Activated gamma-delta T cell treated with Interleukin-2 at 50 U/mL for 16 hours (primary cell): ENCODE data around the gene GRK1.

Experiments used
- DNase-seq: peaks from one replicate; pipeline ENCODE4 v3.0.0-alpha.2; 2020

GRK1 gene

GRCh38 chr13:113731192-113732175, 64.5 kb downstream of the GRK1 start:
- no peak for DNase-seq

GRCh38 chr13:113732176-113732960, 65.3 kb downstream of the GRK1 start:
- no peak for DNase-seq

GRCh38 chr13:113732961-113733950, 66.2 kb downstream of the GRK1 start:
- DNase-seq = no peak

- no peak for DNase-seq
Measured at GRCh38 chr13:113734099-113734825, 67.2 kb downstream of the GRK1 start.

GRCh38 chr13:113734826-113735125, 67.8 kb downstream of the GRK1 start:
- DNase-seq = no peak

GRCh38 chr13:113735194-113735593, 68.2 kb downstream of the GRK1 start:
- DNase-seq = no peak

GRCh38 chr13:113735750-113736149, 68.7 kb downstream of the GRK1 start:
- DNase-seq = no peak

- DNase-seq = no peak
Measured at GRCh38 chr13:113736258-113736731, 69.3 kb downstream of the GRK1 start.

- no peak for DNase-seq
Measured at GRCh38 chr13:113737803-113738202, 70.8 kb downstream of the GRK1 start.

GRCh38 chr13:113739527-113740285, 72.7 kb downstream of the GRK1 start:
- DNase-seq = no peak

- DNase-seq = no peak
Measured at GRCh38 chr13:113740286-113740556, 73.2 kb downstream of the GRK1 start.

- DNase-seq = no peak
Measured at GRCh38 chr13:113740661-113741060, 73.6 kb downstream of the GRK1 start.

- no peak for DNase-seq
Measured at GRCh38 chr13:113741191-113741668, 74.2 kb downstream of the GRK1 start.

GRCh38 chr13:113742000-113742441, 75.0 kb downstream of the GRK1 start:
- no peak for DNase-seq

GRCh38 chr13:113742445-113743120, 75.6 kb downstream of the GRK1 start:
- no peak for DNase-seq

GRCh38 chr13:113743366-113744195, 76.6 kb downstream of the GRK1 start:
- DNase-seq = no peak

- no peak for DNase-seq
Measured at GRCh38 chr13:113744197-113745000, 77.4 kb downstream of the GRK1 start.

GRCh38 chr13:113745059-113745458, 78.0 kb downstream of the GRK1 start:
- no peak for DNase-seq
